Adrenal gland (tissue), 12 donors: ENCODE results near the gene AOPEP. TPM values are rescaled to one million over a fixed set of nuclear protein-coding genes. Genes with fewer than 3 reads are reported as not detected.

ENCODE experiments used
- DNase-seq, 7 donors: peaks; one replicate each; pipeline ENCODE4 v3.0.0-alpha.2; 2019 to 2020
- H3K27ac ChIP-seq, 5 donors: fragments of 200-600 bp; sonication (generic) in 4 of 5; 1 replicate in 3 of 5; 2 replicates in 2 of 5; pipeline versions ENCODE4 v1.5.1 to v1.8.0; 2016 to 2020; ENCODE audit warnings: mild to moderate bottlenecking in 1 of 5
- H3K27me3 ChIP-seq: fragments of 200-600 bp; 2 replicates; pipeline ENCODE4 v1.8.0; 2021
- H3K36me3 ChIP-seq, 2 donors: fragments of 200-600 bp; replicated peaks in 1 of 2; 1 replicate in 1 of 2; 2 replicates in 1 of 2; pipeline versions ENCODE4 v1.5.1 to v1.8.0; 2018 to 2022
- H3K4me1 ChIP-seq, 2 donors: fragments of 200-600 bp; replicated peaks in 1 of 2; 1 replicate in 1 of 2; 2 replicates in 1 of 2; pipeline versions ENCODE4 v1.5.1 to v1.8.0; 2018 to 2021
- H3K4me3 ChIP-seq, 4 donors: fragments of 200-600 bp; sonication (generic) in 3 of 4; one replicate each; pipeline ENCODE4 v1.5.1; 2016 to 2018
- H3K9me3 ChIP-seq, 3 donors: fragments of 200-600 bp; sonication (generic) in 1 of 3; replicated peaks in 1 of 3; 1 replicate in 2 of 3; 2 replicates in 1 of 3; pipeline versions ENCODE4 v1.5.1 to v1.8.0; 2016 to 2021
- POLR2A ChIP-seq, 2 donors: fragments of 450-650 bp; IDR thresholded peaks; one replicate each; pipeline ENCODE4 v1.6.1; 2017; ENCODE audit warnings: antibody characterized with exemption in 2 of 2, mild to moderate bottlenecking in 2 of 2, moderate library complexity in 1 of 2
- WGBS, 4 donors: extraction: QIAGEN DNeasy Blood & Tissue Kit in 2 of 4; methylation state at CpG; one replicate each; pipeline versions ENCODE4 v1.1.5 to v1.1.7; 2013 to 2017; 5-methylcytosine and 5-hydroxymethylcytosine counted together
- intact Hi-C, 2 donors: fragments of 100-400 bp; cut with DNase I; formaldehyde crosslinking; loops; one replicate each; pipeline versions ENCODE4 v1.14.1 to v1.15.0; 2022 to 2023
- polyA plus RNA-seq, 3 donors: library from polyadenylated mRNA; stranded (reverse); fragments of 200-250 nt in 2 of 3; fragments of 350-450 nt in 1 of 3; fragmentation: Illumina TruSeq in 1 of 3; extraction: RNeasy Lipid Tissue Mini Kit (QIAGEN cat#74804) in 1 of 3; gene quantifications; one replicate each; pipeline ENCODE4 v1.2.3, GENCODE V29; 2013 to 2014
- total RNA-seq, 9 donors: library from RNA; depleted of rRNA in 4 of 9; stranded (reverse); fragments of >200 nt in 4 of 9; fragments of 120-200 nt in 1 of 9; fragmentation: NEBNext Ultra II Directional in 1 of 9; extraction: Animal tissue kit (Norgen Biotek cat#: 25700) in 1 of 9; gene quantifications; one replicate each; pipeline versions ENCODE4 v1.1.0 to v1.2.4, GENCODE V29; 2013 to 2023
- TF ChIP-seq, protein P1 (sequence below), 6 experiments: fragments of 450-650 bp in 4 of 6; fragments of 200-600 bp in 2 of 6; sonication (generic) in 1 of 6; IDR thresholded peaks; 1 replicate in 5 of 6; 2 replicates in 1 of 6; pipeline versions ENCODE4 v1.5.1 to v1.8.0; 2016 to 2021; ENCODE audit warnings: antibody characterized with exemption in 6 of 6, mild to moderate bottlenecking in 2 of 6, moderate library complexity in 1 of 6
- donor health status: healthy with polysubstance abuse.
- donor health status: Bipolar disorder and iron deficiency.
- donor health status: DM: yes; HTN: yes; CAD: no.
- donor health status: DM: no; HTN: no; CAD: no.
- donor health status: DM: no; HTN: no; CAD: no.
- donor health status: DM: yes; HTN: yes; CAD: no.

AOPEP gene
- total and polyA plus RNA-seq, 12 donors = 31.0 to 99.6 (median 71.0) TPM

DNA sequence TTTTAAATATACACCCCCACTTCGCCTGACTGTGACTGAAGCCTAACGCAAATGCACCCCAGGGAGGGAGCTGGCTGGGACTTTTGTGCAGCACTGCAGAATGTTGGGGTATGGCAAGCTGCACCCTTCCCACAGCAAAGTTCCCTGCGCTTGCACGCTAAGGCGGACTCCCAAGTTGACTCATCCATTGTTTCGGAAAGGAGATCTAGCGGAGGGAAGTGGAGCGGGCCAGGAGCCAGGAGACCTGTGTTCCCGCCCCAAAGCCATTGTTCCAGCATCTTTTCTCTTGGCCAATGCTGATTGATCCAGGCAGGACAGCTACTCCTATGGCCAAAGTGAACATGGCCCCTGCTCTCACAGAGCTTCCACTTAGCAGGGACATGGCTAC, 202.9 kb downstream of the AOPEP start:
- H3K4me1 ChIP-seq = peaks cover 0 to 7% of the 10 kb centered on the region in 2 donors
- no peak overlapping the region for H3K4me3 ChIP-seq
- WGBS, 4 donors = 77 to 90% (median 86%) methylated on average over 8 to 9 of the region's 9 CpGs
- H3K27ac ChIP-seq = no peak overlapping the region
- H3K27me3 ChIP-seq = no peaks in the 10 kb centered on the region
- DNase-seq = peak in 3 of 7 donors; percentile 39 to 66 (median 49)
- no peaks in the 10 kb centered on the region for H3K36me3 ChIP-seq
- TF ChIP-seq, protein P1, sequence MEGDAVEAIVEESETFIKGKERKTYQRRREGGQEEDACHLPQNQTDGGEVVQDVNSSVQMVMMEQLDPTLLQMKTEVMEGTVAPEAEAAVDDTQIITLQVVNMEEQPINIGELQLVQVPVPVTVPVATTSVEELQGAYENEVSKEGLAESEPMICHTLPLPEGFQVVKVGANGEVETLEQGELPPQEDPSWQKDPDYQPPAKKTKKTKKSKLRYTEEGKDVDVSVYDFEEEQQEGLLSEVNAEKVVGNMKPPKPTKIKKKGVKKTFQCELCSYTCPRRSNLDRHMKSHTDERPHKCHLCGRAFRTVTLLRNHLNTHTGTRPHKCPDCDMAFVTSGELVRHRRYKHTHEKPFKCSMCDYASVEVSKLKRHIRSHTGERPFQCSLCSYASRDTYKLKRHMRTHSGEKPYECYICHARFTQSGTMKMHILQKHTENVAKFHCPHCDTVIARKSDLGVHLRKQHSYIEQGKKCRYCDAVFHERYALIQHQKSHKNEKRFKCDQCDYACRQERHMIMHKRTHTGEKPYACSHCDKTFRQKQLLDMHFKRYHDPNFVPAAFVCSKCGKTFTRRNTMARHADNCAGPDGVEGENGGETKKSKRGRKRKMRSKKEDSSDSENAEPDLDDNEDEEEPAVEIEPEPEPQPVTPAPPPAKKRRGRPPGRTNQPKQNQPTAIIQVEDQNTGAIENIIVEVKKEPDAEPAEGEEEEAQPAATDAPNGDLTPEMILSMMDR (IDR thresholded peaks at IDR 0.05) = no peak
- H3K9me3 ChIP-seq = no peaks in the 10 kb centered on the region
- intact Hi-C loops = no loop called here

GRCh38 chr9:94931036-94931633, 204.6 kb downstream of the AOPEP start:
- H3K27me3 ChIP-seq = no peaks in the 10 kb centered on the region
- no peaks in the 10 kb centered on the region for H3K36me3 ChIP-seq
- H3K9me3 ChIP-seq = no peaks in the 10 kb centered on the region
- 90 to 95% (median 92%) methylated on average over 3 of the region's 3 CpGs for WGBS, 4 donors
- H3K27ac ChIP-seq = no peak overlapping the region
- intact Hi-C loops = no loop called here
- DNase-seq = no peak
- H3K4me1 ChIP-seq = peaks cover 0 to 7% of the 10 kb centered on the region in 2 donors
- TF ChIP-seq, protein P1 (IDR thresholded peaks at IDR 0.05) = no peak
- no peak for TF ChIP-seq POLR2A (IDR thresholded peaks at IDR 0.05)
- no peak overlapping the region for H3K4me3 ChIP-seq

DNA sequence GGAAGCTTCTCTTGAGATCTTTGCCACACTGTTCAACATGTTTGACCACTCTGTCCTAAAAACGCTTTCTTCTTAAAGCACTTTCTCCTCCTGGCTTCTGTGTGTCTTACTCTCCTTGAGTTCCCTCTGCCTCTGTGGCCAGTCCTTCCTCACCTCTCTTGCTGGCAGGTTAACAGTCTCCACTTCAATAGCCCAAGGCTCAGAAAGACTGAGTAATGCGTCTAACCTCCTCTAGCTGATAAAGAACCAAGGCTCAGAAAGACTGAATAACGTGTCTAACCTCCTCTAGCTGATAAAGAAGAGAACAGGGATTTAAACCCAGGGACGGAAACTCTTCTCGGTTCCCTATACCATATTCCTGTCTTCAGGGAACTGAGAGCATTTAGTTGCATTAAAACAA, 205.2 kb downstream of the AOPEP start:
- Histone ChIP-seq H3K4me3 (no peak overlapping the region), H3K27ac (no peak overlapping the region), H3K36me3 (no peaks in the 10 kb centered on the region), H3K4me1 (peaks cover 0 to 7% of the 10 kb centered on the region in 2 donors), H3K27me3 (no peaks in the 10 kb centered on the region), H3K9me3 (no peaks in the 10 kb centered on the region)
- 63 to 74% (median 67%) methylated on average over 5 of the region's 5 CpGs for WGBS, 4 donors
- no peak for DNase-seq
- intact Hi-C loops = no loop called here
- no peak for TF ChIP-seq POLR2A (IDR thresholded peaks at IDR 0.05)
- TF ChIP-seq, protein P1 (IDR thresholded peaks at IDR 0.05) = no peak

GRCh38 chr9:94932652-94933510, 206.4 kb downstream of the AOPEP start:
- peak in 1 of 7 donors; percentile 43 for DNase-seq
- H3K4me3 ChIP-seq = no peak overlapping the region
- H3K36me3 ChIP-seq = no peaks in the 10 kb centered on the region
- H3K27ac ChIP-seq = peak overlapping the region in 1 of 5 donors; percentile 26
- TF ChIP-seq, protein P1 (IDR thresholded peaks at IDR 0.05) = no peak
- WGBS, 4 donors = 77 to 83% (median 78%) methylated on average over 12 of the region's 12 CpGs
- H3K9me3 ChIP-seq = no peaks in the 10 kb centered on the region
- H3K27me3 ChIP-seq = no peaks in the 10 kb centered on the region
- H3K4me1 ChIP-seq = peaks cover 5 to 16% of the 10 kb centered on the region in 2 donors
- intact Hi-C loops = no loop called here
